ENCODE data around the gene PRKCQ.

DNA sequence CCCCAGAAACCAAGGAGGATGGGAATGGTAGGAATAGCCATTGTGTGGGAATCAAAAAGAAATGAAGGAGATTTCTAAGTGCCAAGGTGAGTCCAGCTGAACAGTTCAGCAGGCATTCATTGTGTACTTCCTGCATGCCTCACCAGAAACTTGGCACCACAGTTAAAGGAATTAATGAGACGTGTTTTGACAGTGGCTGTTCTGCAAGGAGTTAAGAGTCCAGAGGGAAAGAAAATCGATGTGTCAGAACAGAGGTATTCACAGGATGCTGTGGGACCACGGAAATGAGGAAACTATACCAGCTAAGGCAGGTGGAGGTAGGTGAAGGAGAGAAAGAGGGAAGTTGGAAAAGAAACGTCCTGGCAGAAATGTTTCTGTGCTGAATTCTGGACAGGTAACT is 78.1 kb downstream of the PRKCQ start:
- TF ChIP-seq, protein P1, sequence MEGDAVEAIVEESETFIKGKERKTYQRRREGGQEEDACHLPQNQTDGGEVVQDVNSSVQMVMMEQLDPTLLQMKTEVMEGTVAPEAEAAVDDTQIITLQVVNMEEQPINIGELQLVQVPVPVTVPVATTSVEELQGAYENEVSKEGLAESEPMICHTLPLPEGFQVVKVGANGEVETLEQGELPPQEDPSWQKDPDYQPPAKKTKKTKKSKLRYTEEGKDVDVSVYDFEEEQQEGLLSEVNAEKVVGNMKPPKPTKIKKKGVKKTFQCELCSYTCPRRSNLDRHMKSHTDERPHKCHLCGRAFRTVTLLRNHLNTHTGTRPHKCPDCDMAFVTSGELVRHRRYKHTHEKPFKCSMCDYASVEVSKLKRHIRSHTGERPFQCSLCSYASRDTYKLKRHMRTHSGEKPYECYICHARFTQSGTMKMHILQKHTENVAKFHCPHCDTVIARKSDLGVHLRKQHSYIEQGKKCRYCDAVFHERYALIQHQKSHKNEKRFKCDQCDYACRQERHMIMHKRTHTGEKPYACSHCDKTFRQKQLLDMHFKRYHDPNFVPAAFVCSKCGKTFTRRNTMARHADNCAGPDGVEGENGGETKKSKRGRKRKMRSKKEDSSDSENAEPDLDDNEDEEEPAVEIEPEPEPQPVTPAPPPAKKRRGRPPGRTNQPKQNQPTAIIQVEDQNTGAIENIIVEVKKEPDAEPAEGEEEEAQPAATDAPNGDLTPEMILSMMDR (IDR thresholded peaks at IDR 0.05; ENCODE audit: insufficient read depth, low read length) = no peak
- TF ChIP-seq GABPA (IDR thresholded peaks at IDR 0.05; ENCODE audit: low read depth) = no peak

Data from HL-60 (cell line).